Natural killer cell (primary cell): ENCODE measurements around the gene CERT1. TPM values are rescaled to one million over a fixed set of nuclear protein-coding genes. Genes with fewer than 3 reads are reported as not detected.

Experiments used
- ATAC-seq, 3 donors: fragments of 150-1000 bp in 2 of 3; fragments of 200-7000 bp in 1 of 3; cut with Tn5 transposase; 1 replicate in 1 of 3; 2 replicates in 2 of 3; pipeline ENCODE4 v1.10.0; 2021; ENCODE audit warnings: mild to moderate bottlenecking in 2 of 3, moderate library complexity in 2 of 3
- DNase-seq, 2 donors: peaks; one replicate each; pipeline versions ENCODE4 v3.0.0 to v3.0.0-alpha.2; 2013 to 2021; ENCODE audit warnings: mixed read lengths in 1 of 2
- H3K27ac ChIP-seq: one replicate; pipeline ENCODE4 v1.5.1; 2013; ENCODE audit warnings: mild to moderate bottlenecking, low read length
- H3K27me3 ChIP-seq: one replicate; pipeline ENCODE4 v1.6.1; 2013; ENCODE audit warnings: low read length; ENCODE audit not compliant: control insufficient read depth, insufficient read depth
- H3K36me3 ChIP-seq: one replicate; pipeline ENCODE4 v1.6.1; 2013; ENCODE audit warnings: low read length; ENCODE audit not compliant: control insufficient read depth, insufficient read depth
- H3K4me1 ChIP-seq: one replicate; pipeline ENCODE4 v1.6.1; 2013; ENCODE audit warnings: low read length; ENCODE audit not compliant: control insufficient read depth, insufficient read depth
- H3K4me3 ChIP-seq: one replicate; pipeline ENCODE4 v1.5.1; 2013; ENCODE audit warnings: low read length
- H3K9me3 ChIP-seq: one replicate; pipeline ENCODE4 v1.6.1; 2013; ENCODE audit warnings: low read length; ENCODE audit not compliant: control insufficient read depth, insufficient read depth
- H3K27ac Mint-ChIP-seq, 2 donors: one replicate each; pipeline ENCODE4 v1.8.0; 2022; ENCODE audit warnings: mild to moderate bottlenecking in 2 of 2, mixed read lengths in 2 of 2, moderate library complexity in 1 of 2
- H3K27me3 Mint-ChIP-seq, 2 donors: one replicate each; pipeline ENCODE4 v1.8.0; 2022; ENCODE audit warnings: low read depth in 2 of 2, mixed read lengths in 2 of 2
- H3K36me3 Mint-ChIP-seq: one replicate; pipeline ENCODE4 v1.8.0; 2022; ENCODE audit warnings: mixed read lengths
- H3K4me1 Mint-ChIP-seq, 2 donors: one replicate each; pipeline ENCODE4 v1.8.0; 2022; ENCODE audit warnings: mixed read lengths in 2 of 2
- H3K4me3 Mint-ChIP-seq: one replicate; pipeline ENCODE4 v1.8.0; 2022; ENCODE audit warnings: mild to moderate bottlenecking, moderate library complexity, mixed read lengths
- H3K9me3 Mint-ChIP-seq, 2 donors: one replicate each; pipeline ENCODE4 v1.8.0; 2022; ENCODE audit warnings: mixed read lengths in 2 of 2
- CTCF ChIP-seq: fragments of 200-600 bp; IDR thresholded peaks from one replicate; pipeline ENCODE4 v1.8.0; 2022; ENCODE audit warnings: antibody characterized with exemption
- WGBS: methylation state at CpG from one replicate; pipeline ENCODE4 v1.1.7; 2013; ENCODE audit warnings: missing lambda C conversion rate; ENCODE audit not compliant: insufficient coverage; 5-methylcytosine and 5-hydroxymethylcytosine counted together
- intact Hi-C: fragments of 100-400 bp; cut with micrococcal nuclease; formaldehyde crosslinking; loops from one replicate; pipeline ENCODE4 v1.14.2; 2022
- total RNA-seq, 4 donors: library from RNA; stranded (reverse); fragments of 120-200 nt in 1 of 4; gene quantifications; one replicate each; pipeline versions ENCODE4 v1.2.3 to v1.2.4, GENCODE V29; 2013 to 2022

Gene CERT1
- total RNA-seq, 3 donors from 2014 or later (not counting 1 experiment from before 2014, with no cell fraction given) = 50.1 to 51.4 (median 50.2) TPM

GRCh38 chr5:75441560-75441959 lies 69.9 kb downstream of the CERT1 start:
- no peak overlapping the region for H3K27ac Mint-ChIP-seq
- Histone ChIP-seq H3K27me3 (no peaks in the 10 kb centered on the region), H3K4me1 (no peaks in the 10 kb centered on the region), H3K9me3 (peaks cover 10% of the 10 kb centered on the region), H3K36me3 (no peaks in the 10 kb centered on the region), H3K27ac (no peak overlapping the region), H3K4me3 (no peak overlapping the region)
- TF ChIP-seq CTCF = no peak
- 100% methylated on average over 1 of the region's 2 CpGs for WGBS
- H3K4me3 Mint-ChIP-seq = no peak overlapping the region
- H3K9me3 Mint-ChIP-seq = peaks cover 5 to 7% of the 10 kb centered on the region in 2 donors
- ATAC-seq (no peak), DNase-seq (no peak)
- H3K27me3 Mint-ChIP-seq = no peaks in the 10 kb centered on the region
- intact Hi-C loops = no loop called here
- H3K36me3 Mint-ChIP-seq = peaks cover 26% of the 10 kb centered on the region
- H3K4me1 Mint-ChIP-seq = peaks cover 26 to 27% of the 10 kb centered on the region in 2 donors

GRCh38 chr5:75439276-75439675 lies 72.2 kb downstream of the CERT1 start:
- peaks cover 0 to 2% of the 10 kb centered on the region in 2 donors for H3K9me3 Mint-ChIP-seq
- 100% methylated on average over 1 of the region's 2 CpGs for WGBS
- H3K9me3 ChIP-seq = peaks cover 3% of the 10 kb centered on the region
- no peaks in the 10 kb centered on the region for H3K4me1 ChIP-seq
- no peak overlapping the region for H3K27ac ChIP-seq
- peaks cover 16% of the 10 kb centered on the region for H3K36me3 Mint-ChIP-seq
- intact Hi-C loops = no loop called here
- peaks cover 25 to 27% of the 10 kb centered on the region in 2 donors for H3K4me1 Mint-ChIP-seq
- TF ChIP-seq CTCF = no peak
- no peaks in the 10 kb centered on the region for H3K27me3 Mint-ChIP-seq
- no peak overlapping the region for H3K4me3 ChIP-seq
- ATAC-seq (no peak), DNase-seq (no peak)
- H3K36me3 ChIP-seq = no peaks in the 10 kb centered on the region
- no peak overlapping the region for H3K4me3 Mint-ChIP-seq
- H3K27me3 ChIP-seq = no peaks in the 10 kb centered on the region
- H3K27ac Mint-ChIP-seq = no peak overlapping the region

GRCh38 chr5:75438722-75439121 lies 72.7 kb downstream of the CERT1 start:
- TF ChIP-seq CTCF = no peak
- Mint-ChIP-seq H3K9me3 (peaks cover 0 to 2% of the 10 kb centered on the region in 2 donors), H3K4me1 (peaks cover 25 to 27% of the 10 kb centered on the region in 2 donors), H3K36me3 (peaks cover 16% of the 10 kb centered on the region), H3K27ac (no peak overlapping the region), H3K4me3 (no peak overlapping the region), H3K27me3 (no peaks in the 10 kb centered on the region)
- Histone ChIP-seq H3K4me3 (no peak overlapping the region), H3K36me3 (no peaks in the 10 kb centered on the region), H3K27ac (no peak overlapping the region), H3K27me3 (no peaks in the 10 kb centered on the region), H3K4me1 (no peaks in the 10 kb centered on the region), H3K9me3 (peaks cover 3% of the 10 kb centered on the region)
- intact Hi-C loops = no loop called here
- DNase-seq (no peak), ATAC-seq (no peak)
- no CpG with 5 or more reads among the region's 2 CpGs for WGBS

GRCh38 chr5:75435096-75435495 lies 76.3 kb downstream of the CERT1 start:
- Histone ChIP-seq H3K27me3 (no peaks in the 10 kb centered on the region), H3K4me3 (no peak overlapping the region), H3K36me3 (no peaks in the 10 kb centered on the region), H3K27ac (no peak overlapping the region), H3K9me3 (no peaks in the 10 kb centered on the region), H3K4me1 (no peaks in the 10 kb centered on the region)
- H3K4me1 Mint-ChIP-seq = peaks cover 4 to 7% of the 10 kb centered on the region in 2 donors
- ATAC-seq = no peak
- no peaks in the 10 kb centered on the region for H3K27me3 Mint-ChIP-seq
- H3K9me3 Mint-ChIP-seq = no peaks in the 10 kb centered on the region
- no peak for TF ChIP-seq CTCF
- no peak for DNase-seq
- H3K27ac Mint-ChIP-seq = no peak overlapping the region
- H3K36me3 Mint-ChIP-seq = no peaks in the 10 kb centered on the region
- intact Hi-C loops = no loop called here
- no peak overlapping the region for H3K4me3 Mint-ChIP-seq
